HG03460 (cell line): Measurements from ENCODE around the gene ARGFX.
"Not testable (repeated sequence)": the region's sequence is repeated elsewhere in the genome, so short reads cannot be mapped to it uniquely, and the experiment has no call there.

Source experiments
- ATAC-seq: cut with Tn5 transposase; IDR thresholded peaks from one replicate; pipeline ENCODE4 v1.9.1; 2021; ENCODE audit not compliant: unreplicated experiment

The ARGFX gene

GRCh38 chr3:121598564-121598963, 30.8 kb downstream of the ARGFX start:
- ATAC-seq = no peak

DNA sequence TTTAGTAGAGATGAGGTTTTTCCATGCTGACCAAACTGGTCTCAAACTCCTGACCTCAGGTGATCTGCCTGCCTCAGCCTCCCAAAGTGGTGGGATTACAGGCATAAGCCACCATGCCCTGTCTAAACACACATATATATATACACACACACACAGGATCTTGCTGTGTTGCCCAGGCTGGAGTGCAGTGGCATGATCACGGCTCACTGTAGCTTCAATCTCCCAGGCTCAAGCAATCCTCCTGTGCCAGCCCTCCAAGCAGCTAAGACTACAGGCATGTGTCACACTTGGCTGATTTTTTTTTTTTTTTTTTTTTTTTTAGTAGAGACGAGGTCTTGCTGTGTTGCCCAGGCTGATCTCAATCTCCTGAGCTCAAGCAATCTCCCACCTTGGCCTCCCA, 32.2 kb downstream of the ARGFX start:
- ATAC-seq = not testable (repeated sequence)

GRCh38 chr3:121601212-121601812, 33.6 kb downstream of the ARGFX start:
- no peak for ATAC-seq

DNA sequence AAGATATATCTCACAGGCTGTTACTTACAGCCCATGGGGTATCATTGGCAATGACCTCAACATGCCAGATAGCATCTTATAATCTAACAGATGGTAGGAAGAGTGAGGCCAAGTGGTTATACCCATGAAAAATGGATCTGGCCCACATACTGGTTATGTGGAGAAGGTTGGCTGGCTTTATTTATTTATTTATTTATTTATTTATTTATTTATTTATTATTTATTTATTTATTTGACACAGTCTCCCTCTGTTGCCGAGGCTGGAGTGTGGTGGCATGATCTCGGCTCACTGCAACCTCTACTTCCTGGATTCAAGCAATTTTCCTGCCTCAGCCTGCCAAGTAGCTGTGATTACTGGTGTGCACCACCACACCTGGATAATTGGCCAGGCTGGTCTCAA, 37.0 kb downstream of the ARGFX start:
- no peak for ATAC-seq

DNA sequence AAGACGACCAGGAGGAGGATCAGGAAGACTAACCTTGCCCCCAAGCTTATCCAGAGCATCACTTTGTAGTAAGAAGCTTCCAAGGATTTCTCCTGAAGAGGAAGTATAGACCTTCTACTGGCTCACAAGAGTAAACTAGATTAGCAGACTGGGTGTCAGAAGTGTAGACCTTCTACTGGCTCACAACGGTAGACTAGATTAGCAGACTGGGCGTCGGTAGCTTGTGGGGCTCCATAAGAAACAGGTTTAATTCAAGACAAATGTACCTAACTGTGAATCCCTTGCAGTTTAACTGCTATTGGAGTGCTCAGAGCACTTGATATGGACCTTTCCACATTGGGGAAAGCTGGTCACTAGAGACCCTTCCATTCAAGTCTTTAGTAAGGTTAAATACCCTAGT, 38.4 kb downstream of the ARGFX start:
- no peak for ATAC-seq
